Activated T-helper 2 cell treated with anti-CD3 and anti-CD28 coated beads, Interferon-gamma antibody, Interleukin-2, Interleukin-4, amounts not matched to agents 10 μg/mL and 5 μg/mL and 100 μg/mL, durations not matched to agents 14 hours and 24 hours and 36 hours (primary cell): ENCODE measurements around the gene CEACAM6. TPM values are rescaled to one million over a fixed set of nuclear protein-coding genes. Genes with fewer than 3 reads are reported as not detected.
"Not testable (repeated sequence)": the region's sequence is repeated elsewhere in the genome, so short reads cannot be mapped to it uniquely, and the experiment has no call there.

Experiments
- DNase-seq: peaks from one replicate; pipeline ENCODE4 v3.0.0; 2021; ENCODE audit warnings: low spot score
- H3K27ac Mint-ChIP-seq: one replicate; pipeline ENCODE4 v1.8.0; 2021; ENCODE audit warnings: mixed read lengths
- H3K27me3 Mint-ChIP-seq: one replicate; pipeline ENCODE4 v1.8.0; 2021; ENCODE audit warnings: low read depth, mixed read lengths
- H3K36me3 Mint-ChIP-seq: one replicate; pipeline ENCODE4 v1.8.0; 2021; ENCODE audit warnings: low read depth, mixed read lengths
- H3K4me1 Mint-ChIP-seq: one replicate; pipeline ENCODE4 v1.8.0; 2021; ENCODE audit warnings: low read depth, mixed read lengths
- H3K4me3 Mint-ChIP-seq: one replicate; pipeline ENCODE4 v1.8.0; 2021; ENCODE audit warnings: low read depth, mild to moderate bottlenecking, moderate library complexity, mixed read lengths
- H3K9me3 Mint-ChIP-seq: one replicate; pipeline ENCODE4 v1.8.0; 2021; ENCODE audit warnings: mixed read lengths
- intact Hi-C: fragments of 100-400 bp; cut with micrococcal nuclease; formaldehyde crosslinking; loops from one replicate; pipeline ENCODE4 v1.15.1; 2023
- total RNA-seq: library from RNA; stranded (reverse); gene quantifications from 2 replicates; pipeline ENCODE4 v1.2.3, GENCODE V29; 2022

The CEACAM6 gene
- total RNA-seq, 1 donor from 2014 or later, result not detected

DNA sequence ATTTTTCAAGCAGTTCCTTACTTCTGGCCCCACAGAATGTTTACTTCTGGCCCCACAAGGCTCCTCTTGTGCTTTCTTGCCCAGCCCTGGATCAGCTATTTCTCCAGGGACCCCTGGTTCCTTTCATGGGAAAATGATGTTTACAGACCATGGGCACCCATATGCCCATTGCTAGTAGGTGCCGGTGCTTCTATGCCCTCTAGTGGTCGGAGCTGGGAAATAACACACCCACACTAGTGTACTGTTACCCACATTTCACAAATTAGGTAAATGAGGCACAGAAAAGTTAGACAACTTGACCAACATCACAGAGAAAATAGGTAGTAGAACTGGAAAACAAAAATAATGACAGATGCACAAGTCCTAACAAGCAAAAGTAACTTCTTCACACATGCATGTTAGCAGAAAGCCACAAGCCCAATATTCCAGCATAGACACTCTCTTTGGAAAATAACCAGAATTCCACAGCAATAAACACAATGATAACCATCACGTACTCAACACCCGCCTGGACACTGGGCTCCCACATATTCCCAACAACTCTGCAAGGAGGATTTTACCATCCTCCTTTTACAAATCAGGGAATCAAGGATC, 1.3 kb upstream of the CEACAM6 start:
- Mint-ChIP-seq H3K36me3 (no peaks in the 10 kb centered on the region), H3K27me3 (peaks cover 37% of the 10 kb centered on the region), H3K27ac (no peak overlapping the region), H3K4me1 (peaks cover 5% of the 10 kb centered on the region), H3K4me3 (no peak overlapping the region), H3K9me3 (no peaks in the 10 kb centered on the region)
- peak; percentile 48 for DNase-seq
- intact Hi-C loops, result loop anchor here (1.0 kb wide), 1 partner anchor 31 kb away; no protein-coding TSS in a partner anchor

DNA sequence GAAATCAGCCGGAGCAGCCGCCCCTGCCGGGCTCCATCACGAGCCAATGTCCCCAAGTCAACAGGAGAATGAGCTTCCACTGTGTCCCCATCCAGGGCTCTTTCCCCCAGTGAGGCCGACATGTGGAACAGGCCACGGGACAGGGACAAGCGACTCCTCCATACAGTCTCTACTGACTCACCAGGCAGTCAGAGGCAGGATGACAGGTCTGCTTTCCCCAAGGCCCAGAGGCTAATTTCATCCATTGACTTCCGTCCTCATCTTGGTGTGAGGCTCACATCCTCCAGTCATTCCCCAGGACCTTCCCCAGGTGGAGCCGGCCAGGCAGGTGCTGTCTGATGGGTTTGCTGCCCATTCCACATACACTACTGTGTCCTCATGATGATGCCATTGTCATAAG, 3.5 kb downstream of the CEACAM6 start:
- Mint-ChIP-seq H3K36me3 (no peaks in the 10 kb centered on the region), H3K4me1 (peaks cover under 1% of the 10 kb centered on the region), H3K27me3 (peaks cover 37% of the 10 kb centered on the region), H3K9me3 (no peaks in the 10 kb centered on the region), H3K27ac (no peak overlapping the region), H3K4me3 (no peak overlapping the region)
- no peak for DNase-seq
- intact Hi-C loops, result no loop called here

DNA sequence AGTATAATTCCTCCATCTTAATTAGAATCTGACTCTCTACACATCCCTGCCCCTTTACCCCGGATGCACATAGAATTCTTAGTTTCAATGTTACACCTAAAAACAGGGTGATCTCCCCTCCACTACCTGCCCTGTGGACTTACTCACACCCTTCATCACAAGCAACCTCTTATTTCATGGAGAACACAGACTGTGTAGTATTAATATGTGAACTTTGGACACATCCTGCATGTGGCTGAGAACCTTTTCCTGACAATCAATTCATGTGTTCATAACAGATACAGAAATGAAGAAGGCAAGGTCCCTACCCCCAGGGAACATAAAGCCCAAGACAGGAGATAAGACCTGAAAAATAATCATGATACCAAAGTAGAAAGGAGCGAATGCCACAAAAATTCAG, 11.8 kb downstream of the CEACAM6 start:
- Mint-ChIP-seq H3K9me3 (no peaks in the 10 kb centered on the region), H3K4me1 (no peaks in the 10 kb centered on the region), H3K4me3 (no peak overlapping the region), H3K27me3 (peaks cover 32% of the 10 kb centered on the region), H3K36me3 (no peaks in the 10 kb centered on the region), H3K27ac (no peak overlapping the region)
- intact Hi-C loops, result no loop called here
- no peak for DNase-seq

DNA sequence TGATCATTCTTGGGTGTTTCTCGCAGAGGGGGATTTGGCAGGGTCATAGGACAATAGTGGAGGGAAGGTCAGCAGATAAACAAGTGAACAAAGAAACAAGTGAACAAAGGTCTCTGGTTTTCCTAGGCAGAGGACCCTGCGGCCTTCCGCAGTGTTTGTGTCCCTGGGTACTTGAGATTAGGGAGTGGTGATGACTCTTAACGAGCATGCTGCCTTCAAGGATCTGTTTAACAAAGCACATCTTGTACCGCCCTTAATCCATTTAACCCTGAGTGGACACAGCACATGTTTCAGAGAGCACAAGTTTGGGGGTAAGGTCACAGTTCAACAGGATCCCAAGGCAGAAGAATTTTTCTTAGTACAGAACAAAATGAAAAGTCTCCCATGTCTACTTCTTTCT, 12.8 kb downstream of the CEACAM6 start:
- H3K4me1 Mint-ChIP-seq, H3K36me3 Mint-ChIP-seq, DNase-seq, H3K27ac Mint-ChIP-seq, intact Hi-C loops, H3K9me3 Mint-ChIP-seq, H3K4me3 Mint-ChIP-seq: not testable (repeated sequence)
- peaks cover 38% of the 10 kb centered on the region for H3K27me3 Mint-ChIP-seq

DNA sequence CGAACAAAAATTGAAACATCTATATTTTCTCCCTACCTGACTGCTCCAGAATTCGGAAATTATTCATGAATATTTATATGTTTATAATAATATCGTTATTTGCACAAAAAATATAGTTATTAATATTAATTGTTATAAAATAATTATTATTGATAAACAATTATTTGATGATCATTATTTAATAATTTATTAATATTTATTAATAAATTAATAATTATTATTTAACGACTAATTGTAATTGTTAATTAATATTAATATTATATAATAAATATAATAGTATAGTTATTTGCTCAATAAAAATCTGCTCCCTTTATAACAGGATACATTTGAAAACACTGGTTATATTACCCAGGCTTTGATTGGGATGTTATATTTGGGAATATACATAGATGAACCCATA, 14.3 kb downstream of the CEACAM6 start:
- intact Hi-C loops, result no loop called here
- Mint-ChIP-seq H3K36me3 (no peaks in the 10 kb centered on the region), H3K4me1 (peaks cover 16% of the 10 kb centered on the region), H3K27ac (no peak overlapping the region), H3K27me3 (peaks cover 48% of the 10 kb centered on the region), H3K4me3 (no peak overlapping the region), H3K9me3 (no peaks in the 10 kb centered on the region)
- DNase-seq, result no peak

DNA sequence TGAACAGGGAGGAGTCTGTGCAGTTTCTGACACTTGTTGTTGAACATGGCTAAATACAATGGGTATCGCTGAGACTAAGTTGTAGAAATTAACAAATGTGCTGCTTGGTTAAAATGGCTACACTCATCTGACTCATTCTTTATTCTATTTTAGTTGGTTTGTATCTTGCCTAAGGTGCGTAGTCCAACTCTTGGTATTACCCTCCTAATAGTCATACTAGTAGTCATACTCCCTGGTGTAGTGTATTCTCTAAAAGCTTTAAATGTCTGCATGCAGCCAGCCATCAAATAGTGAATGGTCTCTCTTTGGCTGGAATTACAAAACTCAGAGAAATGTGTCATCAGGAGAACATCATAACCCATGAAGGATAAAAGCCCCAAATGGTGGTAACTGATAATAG, 16.1 kb downstream of the CEACAM6 start:
- Mint-ChIP-seq H3K4me1 (peaks cover 20% of the 10 kb centered on the region), H3K27me3 (peaks cover 49% of the 10 kb centered on the region)
- intact Hi-C loops, result no loop called here

DNA sequence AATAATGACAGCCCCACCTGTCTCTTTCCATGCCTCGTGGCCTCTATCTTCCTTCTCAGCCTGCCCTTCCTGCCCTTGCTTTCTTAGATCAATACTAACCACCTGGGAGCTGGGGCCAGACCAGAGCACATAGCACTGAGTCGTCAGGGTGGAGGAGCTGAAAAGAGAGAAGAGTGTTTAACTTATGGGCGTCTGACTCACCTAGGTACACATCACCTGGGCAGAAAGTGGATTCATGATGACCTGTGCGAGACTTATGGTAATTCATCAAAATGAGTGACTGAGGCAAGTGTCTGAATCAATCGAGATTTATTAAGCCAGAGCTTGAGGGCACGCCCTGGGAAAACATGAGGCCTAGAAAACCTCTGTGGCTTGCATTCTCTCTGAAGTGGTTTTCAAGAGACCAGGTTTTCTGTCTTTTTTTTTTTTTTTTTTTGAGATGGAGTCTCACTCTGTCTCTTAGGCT, 19.2 kb downstream of the CEACAM6 start:
- H3K9me3 Mint-ChIP-seq, result no peaks in the 10 kb centered on the region
- no peaks in the 10 kb centered on the region for H3K36me3 Mint-ChIP-seq
- peaks cover 56% of the 10 kb centered on the region for H3K27me3 Mint-ChIP-seq
- peaks cover 20% of the 10 kb centered on the region for H3K4me1 Mint-ChIP-seq
- intact Hi-C loops, result no loop called here
- H3K27ac Mint-ChIP-seq, result no peak overlapping the region
- peak; percentile 24 for DNase-seq
- H3K4me3 Mint-ChIP-seq, result no peak overlapping the region

More for the DNA sequence above, 16.1 kb downstream of the CEACAM6 start:
- Mint-ChIP-seq H3K4me3 (no peak overlapping the region), H3K36me3 (no peaks in the 10 kb centered on the region), H3K9me3 (no peaks in the 10 kb centered on the region), H3K27ac (no peak overlapping the region)
- DNase-seq, result no peak

DNA sequence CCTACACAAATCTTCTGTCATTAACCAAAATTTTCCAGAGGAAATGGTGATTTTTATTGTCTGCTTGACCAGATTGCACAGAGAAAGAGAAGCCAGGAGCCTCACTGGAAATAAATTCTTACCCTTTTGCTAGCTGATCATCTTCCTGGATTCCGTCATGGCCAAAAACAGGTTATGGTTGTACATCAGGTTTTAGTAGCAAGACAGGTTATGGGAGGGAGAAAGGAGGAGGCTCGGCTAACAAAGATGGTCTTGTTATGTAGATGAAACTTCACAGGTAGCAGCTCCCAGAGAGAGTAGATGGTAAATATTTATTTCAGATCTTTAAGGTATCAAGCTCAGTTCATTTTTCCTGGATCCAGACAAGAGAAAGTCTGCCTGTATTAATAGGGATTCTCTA, 21.4 kb downstream of the CEACAM6 start:
- H3K4me1 Mint-ChIP-seq, result peaks cover 20% of the 10 kb centered on the region
- H3K9me3 Mint-ChIP-seq, result no peaks in the 10 kb centered on the region
- peaks cover 56% of the 10 kb centered on the region for H3K27me3 Mint-ChIP-seq
- H3K4me3 Mint-ChIP-seq, result no peak overlapping the region
- no peak overlapping the region for H3K27ac Mint-ChIP-seq
- no peaks in the 10 kb centered on the region for H3K36me3 Mint-ChIP-seq
- no peak for DNase-seq
- intact Hi-C loops, result no loop called here

DNA sequence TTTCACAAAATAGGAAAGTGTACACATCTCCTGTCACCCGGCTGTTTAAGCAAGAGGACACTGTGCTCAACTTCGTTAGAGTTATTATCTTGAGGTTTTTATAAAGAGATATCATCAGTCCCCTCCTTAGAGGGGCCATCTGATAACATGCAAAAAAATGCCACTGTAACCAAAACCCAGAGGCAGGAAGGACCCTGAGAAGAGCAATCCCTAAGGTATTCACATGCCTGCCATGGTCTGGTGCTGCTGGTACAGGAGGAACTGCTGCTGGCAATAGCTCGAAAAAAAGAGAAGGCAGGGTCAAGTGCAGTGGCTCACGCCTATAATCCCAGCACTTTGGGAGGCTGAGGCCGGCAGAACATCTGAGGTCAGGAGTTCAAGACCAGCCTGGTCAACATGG, 28.3 kb downstream of the CEACAM6 start:
- Mint-ChIP-seq H3K9me3 (no peaks in the 10 kb centered on the region), H3K4me1 (peaks cover 15% of the 10 kb centered on the region), H3K27me3 (peaks cover 39% of the 10 kb centered on the region), H3K27ac (no peak overlapping the region), H3K36me3 (no peaks in the 10 kb centered on the region), H3K4me3 (no peak overlapping the region)
- DNase-seq, result no peak
- intact Hi-C loops, result no loop called here

DNA sequence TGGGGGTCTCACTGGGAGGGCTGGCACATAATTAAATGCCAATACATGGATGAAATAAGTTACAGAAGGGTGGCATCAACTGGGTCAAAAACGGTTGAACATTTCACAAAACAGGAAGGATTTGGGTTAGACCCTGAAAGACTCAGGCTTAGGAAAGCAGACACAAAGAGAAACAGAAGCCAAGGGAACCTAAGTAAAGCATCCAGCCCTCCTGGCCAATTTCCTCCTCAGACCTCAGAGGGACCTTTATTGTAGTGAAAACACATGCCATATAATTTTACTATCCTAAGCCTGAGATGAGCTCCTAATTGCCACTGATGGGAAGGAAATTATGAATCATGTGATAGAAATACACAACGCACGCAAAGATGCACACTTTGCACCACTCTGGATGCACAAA, 29.0 kb downstream of the CEACAM6 start:
- intact Hi-C loops, result no loop called here
- Mint-ChIP-seq H3K4me1 (peaks cover 15% of the 10 kb centered on the region), H3K36me3 (no peaks in the 10 kb centered on the region), H3K27me3 (peaks cover 39% of the 10 kb centered on the region), H3K27ac (no peak overlapping the region), H3K9me3 (no peaks in the 10 kb centered on the region), H3K4me3 (no peak overlapping the region)
- DNase-seq, result no peak

DNA sequence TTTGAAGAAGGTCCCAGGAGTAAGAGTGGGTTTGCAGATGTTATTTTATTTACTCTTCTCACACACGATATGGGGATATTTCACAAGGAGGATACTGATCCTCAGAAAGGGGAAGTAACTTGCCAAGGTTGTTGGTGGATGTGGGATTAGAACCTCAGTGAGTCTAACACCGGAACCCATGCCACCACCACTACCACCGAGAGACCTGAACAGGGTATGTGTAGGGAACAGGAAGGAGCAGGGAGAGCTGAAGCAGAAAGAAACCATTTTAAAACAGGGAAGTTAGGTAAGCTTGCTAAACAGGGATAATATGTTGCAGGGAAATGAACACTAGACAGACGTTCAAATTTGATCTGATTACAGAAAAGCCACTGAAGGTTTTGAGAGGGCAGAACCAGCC, 29.4 kb downstream of the CEACAM6 start:
- no peak overlapping the region for H3K27ac Mint-ChIP-seq
- peaks cover 39% of the 10 kb centered on the region for H3K27me3 Mint-ChIP-seq
- intact Hi-C loops, result loop anchor here (1.0 kb wide), 1 partner anchor 31 kb away; no protein-coding TSS in a partner anchor
- H3K9me3 Mint-ChIP-seq, result no peaks in the 10 kb centered on the region
- DNase-seq, result no peak
- peaks cover 15% of the 10 kb centered on the region for H3K4me1 Mint-ChIP-seq
- no peak overlapping the region for H3K4me3 Mint-ChIP-seq
- H3K36me3 Mint-ChIP-seq, result no peaks in the 10 kb centered on the region

DNA sequence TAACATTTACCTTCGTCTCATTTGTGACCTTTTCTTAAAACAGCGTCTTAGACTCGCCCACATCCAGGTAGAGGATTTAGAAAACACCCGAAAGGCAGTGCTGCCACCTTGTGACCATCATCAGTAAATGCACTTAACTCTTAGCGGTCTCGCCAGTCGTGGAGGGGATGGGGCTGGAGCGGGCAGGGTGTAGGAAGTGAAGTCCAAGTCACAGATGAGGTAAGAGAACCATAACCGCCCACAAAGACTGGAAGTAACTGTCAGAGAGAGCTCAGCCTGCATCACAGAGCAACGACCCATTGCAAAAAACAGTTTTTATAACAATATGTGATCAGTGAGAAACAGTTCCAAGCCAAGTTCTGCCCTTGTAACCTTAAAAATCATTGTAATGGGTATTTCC, 30.3 kb downstream of the CEACAM6 start:
- peaks cover 15% of the 10 kb centered on the region for H3K4me1 Mint-ChIP-seq
- peak; percentile 67 for DNase-seq
- peaks cover 34% of the 10 kb centered on the region for H3K27me3 Mint-ChIP-seq
- intact Hi-C loops, result loop anchor here (1.0 kb wide), 1 partner anchor 32 kb away; no protein-coding TSS in a partner anchor
- H3K27ac Mint-ChIP-seq, result no peak overlapping the region
- no peaks in the 10 kb centered on the region for H3K9me3 Mint-ChIP-seq
- no peaks in the 10 kb centered on the region for H3K36me3 Mint-ChIP-seq
- no peak overlapping the region for H3K4me3 Mint-ChIP-seq

DNA sequence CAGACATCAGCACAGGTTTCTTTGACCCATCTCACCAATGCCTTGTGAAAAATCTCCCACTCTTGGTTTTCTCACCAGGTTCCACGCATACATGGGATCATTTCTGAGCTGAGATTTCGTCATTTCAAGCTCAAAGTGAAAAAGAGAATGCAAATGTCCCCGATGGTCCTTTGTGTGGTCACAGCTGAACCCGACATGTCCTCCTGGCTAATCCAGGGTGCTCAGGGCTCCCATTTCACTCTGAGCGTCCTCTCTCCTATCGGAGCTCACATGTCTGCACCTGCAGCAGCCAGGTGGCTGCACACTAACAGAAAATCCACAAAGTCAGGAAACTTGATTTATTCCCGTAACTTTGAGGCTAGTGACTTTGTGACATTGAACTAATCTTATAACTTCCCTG, 31.7 kb downstream of the CEACAM6 start:
- peaks cover 35% of the 10 kb centered on the region for H3K27me3 Mint-ChIP-seq
- H3K27ac Mint-ChIP-seq, result no peak overlapping the region
- no peaks in the 10 kb centered on the region for H3K9me3 Mint-ChIP-seq
- H3K4me1 Mint-ChIP-seq, result peaks cover 15% of the 10 kb centered on the region
- no peaks in the 10 kb centered on the region for H3K36me3 Mint-ChIP-seq
- intact Hi-C loops, result no loop called here
- no peak overlapping the region for H3K4me3 Mint-ChIP-seq
- no peak for DNase-seq

DNA sequence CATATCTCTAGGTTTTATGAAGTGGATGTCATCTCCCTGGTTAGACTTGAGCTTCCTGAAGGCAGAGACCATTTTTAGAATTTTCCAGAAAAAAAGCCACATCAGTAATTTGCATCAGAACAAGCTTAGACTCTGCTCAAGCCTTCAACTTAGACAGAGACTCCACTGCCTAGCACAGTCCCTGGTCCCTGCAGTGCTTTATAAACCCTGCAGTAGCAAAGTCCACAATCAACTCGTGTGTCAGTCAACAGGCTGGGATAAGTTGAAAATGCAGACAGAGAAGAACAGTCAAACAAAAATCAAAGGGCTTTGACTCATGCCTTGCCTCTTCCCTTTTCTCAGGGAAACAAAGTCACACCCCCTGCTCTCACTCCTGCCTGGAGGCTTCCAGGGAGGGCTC, 33.2 kb downstream of the CEACAM6 start:
- H3K9me3 Mint-ChIP-seq, DNase-seq, H3K27ac Mint-ChIP-seq, H3K4me3 Mint-ChIP-seq, H3K36me3 Mint-ChIP-seq, intact Hi-C loops: not testable (repeated sequence)
- peaks cover 17% of the 10 kb centered on the region for H3K4me1 Mint-ChIP-seq
- peaks cover 42% of the 10 kb centered on the region for H3K27me3 Mint-ChIP-seq
